B cell (primary cell): ENCODE measurements around the gene CYYR1. TPM values are rescaled to one million over a fixed set of nuclear protein-coding genes. Genes with fewer than 3 reads are reported as not detected.

Experiments used
- ATAC-seq: fragments of 200-7000 bp; cut with Tn5 transposase; one replicate; pipeline ENCODE4 v1.10.0; 2021; ENCODE audit warnings: low read depth, mild to moderate bottlenecking, moderate number of reproducible peaks, moderate library complexity
- CTCF ChIA-PET: fragments of 350-600 bp; sonication (Branson Sonifier 250); formaldehyde crosslinking; loops from one replicate; lab custom pipeline; 2021; ENCODE audit warnings: antibody characterized with exemption, inconsistent platforms; lab: Charles Lee
- POLR2A ChIA-PET: fragments of 350-600 bp; sonication (Branson Sonifier 250); formaldehyde crosslinking; loops from one replicate; lab custom pipeline; 2021; ENCODE audit warnings: antibody characterized with exemption; lab: Charles Lee
- DNase-seq: peaks from one replicate; pipeline ENCODE4 v3.0.0; 2013
- H2AFZ ChIP-seq: 2 replicates; pipeline ENCODE4 v1.6.1; 2012; ENCODE audit warnings: mild to moderate bottlenecking, low read depth, low read length; ENCODE audit not compliant: insufficient read depth, poor library complexity, severe bottlenecking
- H3K27ac ChIP-seq, 2 donors: 1 replicate in 1 of 2; 2 replicates in 1 of 2; pipeline ENCODE4 v1.5.1; 2012 to 2013; ENCODE audit warnings: low read length in 2 of 2, mild to moderate bottlenecking in 2 of 2, moderate library complexity in 1 of 2
- H3K27me3 ChIP-seq, 4 experiments: fragments of 200-600 bp in 1 of 4; sonication (generic) in 1 of 4; replicated peaks in 1 of 4; 1 replicate in 2 of 4; 2 replicates in 2 of 4; pipeline versions ENCODE4 v1.6.1 to v1.7.0; 2013 to 2016; ENCODE audit warnings: low read length in 3 of 4, mild to moderate bottlenecking in 2 of 4, mixed read lengths in 1 of 4, moderate library complexity in 1 of 4; ENCODE audit not compliant: insufficient read depth in 4 of 4, control insufficient read depth in 3 of 4; ENCODE audit errors: control extremely low read depth in 1 of 4
- H3K36me3 ChIP-seq, 2 experiments: replicated peaks in 1 of 2; 1 replicate in 1 of 2; 2 replicates in 1 of 2; pipeline versions ENCODE4 v1.6.1 to v1.7.1; 2013; ENCODE audit warnings: low read length in 1 of 2; ENCODE audit not compliant: insufficient read depth in 2 of 2, control insufficient read depth in 1 of 2; ENCODE audit errors: control extremely low read depth in 1 of 2, extremely low read depth in 1 of 2
- H3K4me1 ChIP-seq, 2 donors: fragments of 200-600 bp in 1 of 2; sonication (generic) in 1 of 2; 1 replicate in 1 of 2; 2 replicates in 1 of 2; pipeline versions ENCODE4 v1.5.1 to v1.6.1; 2013 to 2017; ENCODE audit warnings: low read length in 2 of 2; ENCODE audit not compliant: control insufficient read depth in 2 of 2, insufficient read depth in 2 of 2
- H3K4me2 ChIP-seq: replicated peaks from 2 replicates; pipeline ENCODE3; 2012; ENCODE audit warnings: mild to moderate bottlenecking, low read depth, low read length; ENCODE audit not compliant: poor library complexity, severe bottlenecking
- H3K4me3 ChIP-seq, 5 experiments: fragments of 200-600 bp in 1 of 5; sonication (generic) in 1 of 5; 1 replicate in 3 of 5; 2 replicates in 2 of 5; pipeline versions ENCODE4 v1.5.1 to v1.7.0; 2011 to 2016; ENCODE audit warnings: low read length in 4 of 5, mild to moderate bottlenecking in 4 of 5, low read depth in 2 of 5, control low read depth in 1 of 5, moderate library complexity in 1 of 5; ENCODE audit not compliant: insufficient read depth in 1 of 5; ENCODE audit errors: control extremely low read depth in 1 of 5, extremely low read depth in 1 of 5
- H3K79me2 ChIP-seq: fragments of 200-600 bp; sonication (generic); one replicate; pipeline ENCODE4 v1.6.0; 2016; ENCODE audit warnings: low read length; ENCODE audit not compliant: control insufficient read depth, insufficient read depth
- H3K9ac ChIP-seq: fragments of 200-600 bp; sonication (generic); 2 replicates; pipeline ENCODE4 v1.6.1; 2017; ENCODE audit warnings: mild to moderate bottlenecking, low read length, moderate library complexity
- H3K9me3 ChIP-seq, 3 donors: one replicate each; pipeline versions ENCODE4 v1.6.1 to v1.7.1; 2013; ENCODE audit warnings: low read length in 2 of 3; ENCODE audit not compliant: control insufficient read depth in 2 of 3, insufficient read depth in 1 of 3; ENCODE audit errors: control extremely low read depth in 1 of 3
- H4K20me1 ChIP-seq: 2 replicates; pipeline ENCODE4 v1.6.0; 2012; ENCODE audit warnings: mild to moderate bottlenecking, low read length; ENCODE audit not compliant: insufficient read depth, control insufficient read depth, poor library complexity, severe bottlenecking
- H3K27ac Mint-ChIP-seq: one replicate; pipeline ENCODE4 v1.8.0; 2021; ENCODE audit warnings: mixed read lengths
- H3K27me3 Mint-ChIP-seq: one replicate; pipeline ENCODE4 v1.8.0; 2021; ENCODE audit warnings: mixed read lengths
- H3K4me1 Mint-ChIP-seq: one replicate; pipeline ENCODE4 v1.8.0; 2021; ENCODE audit warnings: mixed read lengths
- H3K4me3 Mint-ChIP-seq: one replicate; pipeline ENCODE4 v1.8.0; 2021; ENCODE audit warnings: mixed read lengths
- H3K9me3 Mint-ChIP-seq: one replicate; pipeline ENCODE4 v1.8.0; 2022; ENCODE audit warnings: mixed read lengths; ENCODE audit not compliant: insufficient read depth
- EZH2 ChIP-seq: IDR thresholded peaks from 2 replicates; pipeline ENCODE4 v1.6.1; 2012; ENCODE audit warnings: borderline replicate concordance, low read depth, mild to moderate bottlenecking, moderate library complexity, low read length; ENCODE audit not compliant: insufficient read depth, poor library complexity, severe bottlenecking
- WGBS: methylation state at CpG from one replicate; pipeline ENCODE4 v1.1.5; 2013; ENCODE audit warnings: missing lambda C conversion rate; ENCODE audit not compliant: insufficient coverage; 5-methylcytosine and 5-hydroxymethylcytosine counted together
- intact Hi-C: fragments of 100-400 bp; cut with micrococcal nuclease; formaldehyde crosslinking; loops from one replicate; pipeline ENCODE4 v1.10.0; 2022
- polyA plus RNA-seq: library from polyadenylated mRNA; depleted of rRNA; stranded (reverse); fragments of >200 nt; gene quantifications from 2 replicates; pipeline ENCODE4 v1.2.3, GENCODE V29; 2012
- total RNA-seq, 2 donors: library from RNA; stranded (reverse); fragments of 120-200 nt in 1 of 2; gene quantifications; 1 replicate in 1 of 2; 2 replicates in 1 of 2; pipeline versions ENCODE4 v1.2.3 to v1.2.4, GENCODE V29; 2013 to 2022
- TF ChIP-seq, protein P1 (sequence below): fragments of 200-600 bp; IDR thresholded peaks from one replicate; pipeline ENCODE4 v1.8.0; 2022; ENCODE audit warnings: antibody characterized with exemption, mild to moderate bottlenecking

The CYYR1 gene
- total and polyA plus RNA-seq, 2 donors (not counting 1 experiment from before 2014, with no cell fraction given) = not detected

DNA sequence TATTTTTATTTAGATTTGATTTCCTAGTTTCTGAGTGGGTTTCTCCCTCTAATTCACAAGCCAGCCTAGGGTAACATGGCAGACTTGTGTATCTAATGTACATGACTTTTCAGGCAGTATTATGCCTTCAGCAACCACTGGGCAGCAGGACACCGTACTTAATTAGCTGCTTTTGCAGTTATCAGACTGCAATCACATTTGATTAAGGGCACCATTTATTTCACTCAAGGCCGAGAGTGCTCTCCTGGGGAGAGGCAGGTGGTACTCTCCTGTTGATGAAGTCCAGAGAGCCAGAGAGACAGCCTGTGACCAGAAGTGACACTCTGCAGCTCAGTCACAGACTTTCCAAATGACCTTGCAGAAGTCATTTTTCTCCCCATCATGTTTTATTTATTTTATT is 18.7 kb downstream of the CYYR1 start:
- no peak overlapping the region for H3K27ac ChIP-seq
- no peak overlapping the region for H3K9ac ChIP-seq
- H2AFZ ChIP-seq = no peak overlapping the region
- no peaks in the 10 kb centered on the region for H3K27me3 ChIP-seq
- TF ChIP-seq EZH2 = no peak
- TF ChIP-seq, protein P1, sequence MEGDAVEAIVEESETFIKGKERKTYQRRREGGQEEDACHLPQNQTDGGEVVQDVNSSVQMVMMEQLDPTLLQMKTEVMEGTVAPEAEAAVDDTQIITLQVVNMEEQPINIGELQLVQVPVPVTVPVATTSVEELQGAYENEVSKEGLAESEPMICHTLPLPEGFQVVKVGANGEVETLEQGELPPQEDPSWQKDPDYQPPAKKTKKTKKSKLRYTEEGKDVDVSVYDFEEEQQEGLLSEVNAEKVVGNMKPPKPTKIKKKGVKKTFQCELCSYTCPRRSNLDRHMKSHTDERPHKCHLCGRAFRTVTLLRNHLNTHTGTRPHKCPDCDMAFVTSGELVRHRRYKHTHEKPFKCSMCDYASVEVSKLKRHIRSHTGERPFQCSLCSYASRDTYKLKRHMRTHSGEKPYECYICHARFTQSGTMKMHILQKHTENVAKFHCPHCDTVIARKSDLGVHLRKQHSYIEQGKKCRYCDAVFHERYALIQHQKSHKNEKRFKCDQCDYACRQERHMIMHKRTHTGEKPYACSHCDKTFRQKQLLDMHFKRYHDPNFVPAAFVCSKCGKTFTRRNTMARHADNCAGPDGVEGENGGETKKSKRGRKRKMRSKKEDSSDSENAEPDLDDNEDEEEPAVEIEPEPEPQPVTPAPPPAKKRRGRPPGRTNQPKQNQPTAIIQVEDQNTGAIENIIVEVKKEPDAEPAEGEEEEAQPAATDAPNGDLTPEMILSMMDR = no peak
- intact Hi-C loops = no loop called here
- DNase-seq (no peak), ATAC-seq (no peak)
- Mint-ChIP-seq H3K27ac (no peak overlapping the region), H3K9me3 (no peaks in the 10 kb centered on the region), H3K4me1 (no peaks in the 10 kb centered on the region), H3K4me3 (no peak overlapping the region), H3K27me3 (no peaks in the 10 kb centered on the region)
- H4K20me1 ChIP-seq = no peaks in the 10 kb centered on the region
- no peaks in the 10 kb centered on the region for H3K36me3 ChIP-seq
- no peaks in the 10 kb centered on the region for H3K9me3 ChIP-seq
- no peaks in the 10 kb centered on the region for H3K4me1 ChIP-seq
- ChIA-PET POLR2A (no interaction called here), CTCF (no interaction called here)
- H3K4me2 ChIP-seq = no peak overlapping the region
- WGBS = 70% methylated on average over 1 of the region's 2 CpGs
- no peaks in the 10 kb centered on the region for H3K79me2 ChIP-seq
- no peak overlapping the region for H3K4me3 ChIP-seq

DNA sequence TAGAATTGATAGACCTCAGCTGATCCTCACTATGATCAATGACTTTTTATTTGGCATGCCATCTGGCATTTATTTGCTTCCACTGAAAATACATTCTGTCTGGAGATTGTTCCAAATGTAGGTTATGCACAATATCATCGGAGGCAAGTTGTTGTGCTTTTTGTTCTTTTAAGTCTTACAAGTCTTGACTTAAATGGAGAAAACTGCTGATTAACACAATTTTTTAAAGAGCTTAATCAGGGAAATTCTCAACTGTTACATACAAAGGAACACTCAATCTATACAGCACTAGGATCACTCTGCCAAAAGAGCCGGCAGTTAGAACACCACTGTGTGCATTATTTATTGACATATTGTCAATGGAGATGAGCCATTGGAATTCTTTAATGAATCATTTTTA is 19.2 kb downstream of the CYYR1 start:
- H3K9me3 ChIP-seq = no peaks in the 10 kb centered on the region
- Mint-ChIP-seq H3K27ac (no peak overlapping the region), H3K9me3 (no peaks in the 10 kb centered on the region), H3K4me3 (no peak overlapping the region), H3K27me3 (no peaks in the 10 kb centered on the region), H3K4me1 (no peaks in the 10 kb centered on the region)
- CTCF ChIA-PET = no interaction called here
- H4K20me1 ChIP-seq = no peaks in the 10 kb centered on the region
- H3K36me3 ChIP-seq = no peaks in the 10 kb centered on the region
- intact Hi-C loops = no loop called here
- ATAC-seq = no peak
- H3K27me3 ChIP-seq = no peaks in the 10 kb centered on the region
- H3K9ac ChIP-seq = no peak overlapping the region
- POLR2A ChIA-PET = no interaction called here
- DNase-seq = no peak
- H2AFZ ChIP-seq = no peak overlapping the region
- no peak overlapping the region for H3K4me3 ChIP-seq
- no peak overlapping the region for H3K4me2 ChIP-seq
- no peaks in the 10 kb centered on the region for H3K79me2 ChIP-seq
- H3K27ac ChIP-seq = no peak overlapping the region
- H3K4me1 ChIP-seq = no peaks in the 10 kb centered on the region
- TF ChIP-seq, protein P1 = no peak
- no peak for TF ChIP-seq EZH2
- WGBS = no CpG with 5 or more reads among the region's 2 CpGs
